ENCODE results near the gene MAT2B.
A peak's percentile ranks its signal among the peaks of the same experiment; 100 is the strongest.
"Not testable (repeated sequence)": the region's sequence is repeated elsewhere in the genome, so short reads cannot be mapped to it uniquely, and the experiment has no call there.

Gene MAT2B

GRCh38 chr5:163504079-163504931 is 1.1 kb upstream of the MAT2B start:
- DNase-seq, result peak; percentile 79

- DNase-seq, result no peak
Observed at GRCh38 chr5:163505049-163505367, 411 bp upstream of the MAT2B start.

- DNase-seq, result peak; percentile 63
Observed at GRCh38 chr5:163506095-163506457, 657 bp downstream of the MAT2B start.

GRCh38 chr5:163506726-163507125 is 1.3 kb downstream of the MAT2B start:
- DNase-seq, result no peak

- DNase-seq, result no peak
Observed at GRCh38 chr5:163508753-163509152, 3.3 kb downstream of the MAT2B start.

DNA sequence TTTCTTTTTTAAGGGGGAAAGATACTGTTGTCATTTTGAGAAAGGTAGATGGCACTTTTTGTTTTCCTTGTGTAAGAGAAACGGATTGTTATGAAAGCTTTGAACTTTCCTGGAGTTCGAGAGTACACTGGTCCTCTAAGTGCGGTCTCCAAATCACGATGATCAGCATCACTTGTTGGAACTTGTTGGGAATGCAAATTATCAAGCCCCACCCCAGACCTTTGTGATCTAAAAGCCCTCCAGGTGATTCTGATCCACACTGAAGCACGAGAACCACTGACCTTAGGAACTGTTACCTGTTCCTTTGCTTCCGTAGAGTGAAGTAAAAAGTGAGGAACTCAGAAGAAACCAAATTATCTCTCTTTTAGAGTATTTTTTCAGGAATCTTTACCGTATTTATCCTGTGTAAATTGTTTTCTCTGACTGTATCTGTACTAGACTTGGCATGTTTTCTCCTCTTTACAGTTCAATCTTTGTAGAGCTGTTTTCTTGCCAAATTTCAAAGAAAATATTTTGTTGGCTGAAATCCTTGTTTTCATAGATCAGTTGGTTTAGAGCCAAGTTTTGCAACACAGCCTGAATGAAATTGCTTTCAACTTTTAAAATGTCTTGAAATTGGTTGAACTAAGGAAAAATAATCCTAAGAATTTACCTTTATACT is 4.0 kb downstream of the MAT2B start:
- DNase-seq, result no peak

- DNase-seq, result no peak
Observed at GRCh38 chr5:163512526-163512925, 7.1 kb downstream of the MAT2B start.

- no peak for DNase-seq
Observed at GRCh38 chr5:163525096-163525495, 19.7 kb downstream of the MAT2B start.

- no peak for DNase-seq
Observed at GRCh38 chr5:163529698-163530097, 24.3 kb downstream of the MAT2B start.

- DNase-seq, result no peak
Observed at GRCh38 chr5:163531272-163531671, 25.9 kb downstream of the MAT2B start.

DNA sequence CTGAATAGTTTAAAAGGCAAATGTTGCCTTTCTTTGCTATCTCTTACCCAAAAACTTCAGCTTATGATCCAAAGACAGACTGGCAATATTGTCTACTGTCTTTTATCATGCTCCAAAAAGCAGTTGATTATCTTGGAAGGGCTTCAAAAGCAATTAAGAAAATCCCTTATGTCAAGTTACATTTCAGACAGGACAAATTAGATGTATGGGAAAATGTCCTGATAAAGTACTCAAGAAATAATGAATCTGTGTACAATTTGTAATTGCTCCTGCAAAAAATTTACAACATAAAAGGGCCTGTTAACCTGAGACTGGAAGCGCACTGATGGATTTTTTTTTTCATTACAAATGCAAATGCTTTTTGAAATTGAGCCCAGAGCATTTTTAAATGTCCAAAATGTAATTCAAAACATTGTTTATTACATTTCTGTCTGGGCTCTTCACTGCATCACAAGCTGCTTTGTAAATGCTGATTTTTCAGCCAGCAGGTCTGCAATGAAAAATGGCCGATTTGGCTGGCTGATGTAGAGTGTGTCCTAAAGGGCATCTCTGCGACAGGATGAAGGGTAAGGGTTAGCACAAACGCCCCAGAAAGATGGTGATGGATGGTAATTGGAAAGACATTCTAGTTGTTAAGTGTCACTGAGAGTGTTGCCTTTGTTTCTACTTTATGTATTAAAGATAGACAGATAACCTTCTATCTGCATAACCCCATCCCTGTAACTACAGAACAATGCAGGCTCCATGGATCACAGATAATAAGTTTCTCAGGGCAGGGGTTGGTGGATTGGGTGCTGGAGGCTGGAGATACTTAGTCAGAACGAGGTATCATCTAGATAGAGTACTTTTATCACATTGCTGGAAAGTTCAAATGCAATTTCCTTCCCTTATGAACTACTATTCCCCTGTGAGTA is 27.0 kb downstream of the MAT2B start:
- no peak for DNase-seq

GRCh38 chr5:163533223-163533622 is 27.8 kb downstream of the MAT2B start:
- no peak for DNase-seq

DNA sequence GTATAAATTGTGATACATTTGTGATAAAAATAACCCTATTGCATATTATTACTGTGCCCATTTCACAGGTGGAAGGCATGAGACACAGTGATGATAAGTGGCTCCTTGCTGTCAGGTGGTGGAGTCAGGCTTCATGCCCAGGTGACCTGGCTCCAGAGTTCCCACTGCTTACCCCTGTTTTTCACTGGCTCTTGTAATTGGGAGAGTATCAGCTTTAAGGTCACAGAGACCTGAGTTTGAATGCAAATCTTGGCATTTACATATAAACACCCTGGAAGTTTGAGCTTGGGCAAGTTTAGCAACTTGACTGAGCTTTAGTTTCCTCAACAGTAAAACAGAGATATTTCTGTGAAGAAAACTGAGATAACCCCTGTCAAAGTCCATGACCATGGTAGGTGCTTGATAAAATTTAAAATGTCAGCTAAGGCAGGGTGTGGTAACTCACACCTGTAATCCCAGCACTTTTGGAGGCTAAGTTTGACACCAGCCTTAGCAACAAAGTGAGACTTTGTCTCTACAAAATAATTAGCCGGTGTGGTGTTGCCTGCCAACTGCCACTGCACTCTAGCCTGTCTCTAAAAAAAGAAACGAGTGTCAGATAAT is 29.2 kb downstream of the MAT2B start:
- DNase-seq, result no peak

DNA sequence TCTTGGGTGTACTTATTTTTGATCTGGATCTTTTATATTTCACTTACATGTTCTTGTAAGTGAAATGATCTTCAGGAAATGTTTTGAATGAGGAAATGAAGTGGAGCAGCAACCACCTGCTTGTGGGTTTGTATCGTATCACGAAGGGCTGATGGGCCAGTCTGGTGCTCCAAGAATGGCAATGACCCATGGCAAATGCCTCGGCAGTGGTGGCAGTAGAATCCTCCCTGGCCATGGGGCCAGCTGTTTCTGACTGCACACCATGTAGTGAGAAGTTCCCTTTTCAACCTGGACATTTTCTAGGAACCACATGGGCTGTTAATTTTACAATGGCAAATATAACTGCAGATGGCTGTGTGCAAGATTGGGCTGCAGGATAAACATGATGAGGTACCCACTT is 29.9 kb downstream of the MAT2B start:
- no peak for DNase-seq

DNA sequence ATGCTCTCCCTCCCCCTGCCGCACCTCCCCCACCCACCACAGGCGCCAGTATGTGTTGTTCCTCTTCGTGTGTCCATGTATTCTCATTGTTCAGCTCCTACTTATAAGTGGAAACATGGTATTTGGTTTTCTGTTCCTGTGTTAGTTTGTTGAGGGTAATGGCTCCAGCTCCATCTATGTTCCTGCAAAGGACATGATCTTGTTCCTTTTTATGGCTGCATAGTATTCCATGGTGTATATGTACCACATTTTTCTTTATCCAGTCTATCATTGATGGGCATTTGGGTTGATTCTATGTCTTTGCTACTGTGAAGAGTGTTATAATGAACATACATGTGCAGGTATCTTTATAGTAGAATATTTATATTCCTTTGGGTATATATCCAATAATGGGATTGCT is 31.0 kb downstream of the MAT2B start:
- DNase-seq, result not testable (repeated sequence)

GRCh38 chr5:163540696-163541095 is 35.3 kb downstream of the MAT2B start:
- DNase-seq, result no peak

DNA sequence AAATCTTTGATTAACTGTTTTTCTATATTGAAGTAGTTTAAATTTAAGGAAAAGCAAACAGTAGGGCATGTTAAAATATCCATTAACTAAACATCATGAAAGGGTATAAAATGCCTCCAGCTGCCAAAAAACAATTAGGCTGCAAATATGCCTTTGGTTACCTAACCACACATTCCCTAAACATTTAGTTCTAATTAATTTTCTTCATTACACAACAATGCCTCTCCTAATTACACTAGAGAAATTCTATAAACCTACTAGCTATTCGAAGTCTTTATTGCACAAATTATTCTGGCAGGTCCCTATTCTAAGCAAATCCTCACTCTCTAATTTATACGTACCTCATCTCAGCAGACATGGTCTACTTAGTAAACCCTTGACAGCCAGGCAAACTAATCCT is 37.4 kb downstream of the MAT2B start:
- no peak for DNase-seq

DNA sequence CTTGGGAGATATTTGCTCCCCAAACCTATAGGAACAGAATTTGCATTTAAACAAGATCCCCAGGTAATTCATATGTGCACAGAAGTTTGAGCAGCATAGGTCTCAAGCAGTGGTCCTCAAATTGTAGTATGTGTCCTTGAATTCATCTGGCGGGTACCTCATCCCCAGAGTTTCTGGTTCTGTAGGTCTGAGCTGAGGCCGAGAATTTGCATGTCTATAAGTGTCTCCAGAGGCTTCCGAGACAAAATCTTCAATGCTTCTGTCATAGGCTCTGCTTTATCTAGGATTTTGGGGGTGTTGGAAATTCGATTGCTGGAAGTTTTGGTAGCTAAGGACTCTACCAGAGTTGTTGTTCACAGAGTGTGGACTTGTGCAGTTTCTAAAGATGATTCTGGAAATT is 38.6 kb downstream of the MAT2B start:
- no peak for DNase-seq

GRCh38 chr5:163544836-163545235 is 39.4 kb downstream of the MAT2B start:
- no peak for DNase-seq

DNA sequence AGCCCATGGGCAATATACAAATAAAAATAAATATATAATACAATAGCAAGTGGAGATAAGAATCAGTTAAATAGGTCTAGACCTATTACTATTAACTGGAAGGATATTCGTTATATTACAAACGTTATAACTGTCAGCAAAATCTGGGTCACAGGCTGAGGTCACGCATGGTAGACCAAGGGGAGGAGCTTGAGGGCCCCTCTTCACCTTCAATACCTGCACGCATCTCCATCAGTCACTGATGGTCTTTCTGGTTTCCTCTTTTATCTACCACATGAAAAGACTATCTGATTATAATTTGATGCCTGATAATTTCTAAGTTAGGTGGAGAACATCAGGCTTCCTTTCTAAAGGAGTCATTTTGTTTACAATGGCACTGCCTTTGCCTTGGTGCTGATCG is 43.2 kb downstream of the MAT2B start:
- no peak for DNase-seq

- no peak for DNase-seq
Observed at GRCh38 chr5:163551156-163551555, 45.7 kb downstream of the MAT2B start.

GRCh38 chr5:163552536-163552935 is 47.1 kb downstream of the MAT2B start:
- no peak for DNase-seq

DNA sequence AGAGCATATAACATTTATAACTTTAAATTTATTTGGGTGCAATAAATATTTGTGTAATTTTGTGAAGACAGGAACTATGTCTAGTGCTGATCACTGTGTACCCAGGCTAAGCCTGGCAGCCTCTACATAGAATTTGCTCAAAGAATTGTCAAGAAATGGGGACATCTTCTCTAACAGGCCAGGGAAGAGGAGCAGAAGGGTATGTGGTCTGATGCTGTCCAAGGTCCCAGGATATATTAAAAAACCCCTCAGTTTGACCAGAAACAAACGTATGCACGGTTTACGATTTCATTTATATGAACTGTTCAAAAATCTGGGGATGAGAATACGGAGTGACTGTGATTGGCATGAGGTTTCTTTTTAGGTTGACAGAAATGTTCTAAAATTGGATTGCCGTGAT is 55.9 kb downstream of the MAT2B start:
- DNase-seq, result no peak

Data from activated CD8-positive, alpha-beta memory T cell treated with anti-CD3 and anti-CD28 coated beads for 24 hours (primary cell).